ENCODE results near the gene ZNF77.
"Not testable (repeated sequence)": the region's sequence is repeated elsewhere in the genome, so short reads cannot be mapped to it uniquely, and the experiment has no call there.

Gene ZNF77

DNA sequence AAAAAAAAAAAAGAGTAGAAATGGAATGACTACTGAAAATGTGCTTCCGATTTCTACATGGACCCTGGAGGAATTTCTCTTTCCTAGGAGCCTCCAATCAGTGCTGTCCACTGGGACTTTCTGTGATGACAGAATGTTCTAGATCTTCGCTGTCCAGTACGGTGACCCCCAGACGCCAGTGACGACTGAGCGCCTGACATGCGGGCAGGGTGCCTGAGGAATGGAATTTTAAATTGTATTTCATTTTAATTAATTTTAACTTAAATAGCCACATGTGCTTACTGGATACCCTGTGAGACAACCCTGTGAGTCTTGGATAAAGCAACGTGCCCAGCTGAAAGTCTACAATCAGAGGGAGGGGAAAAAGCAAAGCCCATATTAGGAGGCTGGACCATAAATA, 28.5 kb upstream of the ZNF77 start:
- Histone ChIP-seq H3K27me3 (replicated peaks in 2 of 5; ENCODE audit: control insufficient read depth in 4 of 5, insufficient read depth in 5 of 5, low read length in 4 of 5) (peaks cover 0 to 4% (median 0%) of the 10 kb centered on the region in 5 experiments), H3K27ac (ENCODE audit: insufficient read depth in 1 of 2, low read depth in 1 of 2, low read length in 2 of 2, poor library complexity in 1 of 2, severe bottlenecking in 2 of 2) (no peak overlapping the region), H3K9me3 (ENCODE audit: control extremely low read depth in 1 of 5, control insufficient read depth in 4 of 5, insufficient read depth in 2 of 5, low read depth in 1 of 5, low read length in 4 of 5) (no peaks in the 10 kb centered on the region), H3K4me3 (ENCODE audit: control insufficient read depth in 1 of 7, extremely low read depth in 1 of 7, insufficient read depth in 4 of 7, low read depth in 2 of 7, low read length in 6 of 7) (no peak overlapping the region), H3K4me1 (ENCODE audit: control extremely low read depth in 1 of 4, control insufficient read depth in 4 of 4, insufficient read depth in 4 of 4, low read length in 3 of 4) (peaks cover 4 to 38% (median 35%) of the 10 kb centered on the region in 4 experiments), H3K36me3 (ENCODE audit: control insufficient read depth in 4 of 4, insufficient read depth in 4 of 4, low read length in 3 of 4) (no peaks in the 10 kb centered on the region)
- ChIA-PET POLR2A (no interaction called here), CTCF (interaction anchor here (1.2 kb wide), 1 partner anchor 10 kb away, joined by 5 read pairs; no protein-coding TSS in a partner anchor)
- WGBS (ENCODE audit: insufficient coverage), result 90% methylated on average over 1 of the region's 8 CpGs
- no peak for DNase-seq

DNA sequence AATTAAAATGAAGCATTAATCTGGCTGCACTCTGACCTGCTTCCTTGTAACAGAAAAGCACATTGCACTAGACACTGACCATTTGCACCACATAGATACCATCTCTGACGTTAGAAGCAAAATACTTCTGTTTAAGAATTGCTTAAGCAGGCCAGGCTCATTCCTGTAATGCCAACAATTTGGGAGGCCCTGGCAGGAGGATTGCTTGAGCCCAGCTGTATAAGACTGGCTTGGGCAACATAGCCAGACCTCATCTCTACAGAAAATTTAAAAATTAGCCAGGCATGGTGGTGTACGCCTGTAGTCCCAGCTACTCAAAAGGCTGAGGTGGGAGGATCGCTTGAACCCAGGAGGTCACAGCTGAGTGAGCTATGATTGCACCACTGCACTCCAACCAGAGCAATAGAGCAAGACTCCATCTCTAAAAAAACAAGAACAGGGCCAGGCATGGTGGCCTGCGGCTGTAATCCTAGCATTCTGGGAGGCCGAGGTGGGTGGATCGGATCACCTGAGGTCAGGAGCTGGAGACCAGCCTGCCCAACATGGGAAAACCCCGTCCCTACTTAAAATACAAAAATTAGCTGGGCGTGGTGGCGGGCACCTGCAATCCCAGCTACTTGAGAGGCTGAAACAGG, 25.5 kb upstream of the ZNF77 start:
- peaks cover 0 to 23% (median 22%) of the 10 kb centered on the region in 4 experiments for H3K4me1 ChIP-seq (ENCODE audit: control extremely low read depth in 1 of 4, control insufficient read depth in 4 of 4, insufficient read depth in 4 of 4, low read length in 3 of 4)
- H3K36me3 ChIP-seq (ENCODE audit: control insufficient read depth in 4 of 4, insufficient read depth in 4 of 4, low read length in 3 of 4), result no peaks in the 10 kb centered on the region
- DNase-seq, result no peak
- ChIA-PET CTCF (interaction anchor here (0.9 kb wide), 1 partner anchor 8 kb away, joined by 3 read pairs; no protein-coding TSS in a partner anchor), POLR2A (interaction anchor here (0.6 kb wide), 1 partner anchor 129 kb away, joined by 3 read pairs; the partner anchor contains the start of gene ZNF555)
- 93% methylated on average over 9 of the region's 9 CpGs for WGBS (ENCODE audit: insufficient coverage)
- no peak overlapping the region for H3K27ac ChIP-seq (ENCODE audit: insufficient read depth in 1 of 2, low read depth in 1 of 2, low read length in 2 of 2, poor library complexity in 1 of 2, severe bottlenecking in 2 of 2)
- H3K9me3 ChIP-seq (ENCODE audit: control extremely low read depth in 1 of 5, control insufficient read depth in 4 of 5, insufficient read depth in 2 of 5, low read depth in 1 of 5, low read length in 4 of 5), result no peaks in the 10 kb centered on the region
- no peaks in the 10 kb centered on the region for H3K27me3 ChIP-seq (replicated peaks in 2 of 5; ENCODE audit: control insufficient read depth in 4 of 5, insufficient read depth in 5 of 5, low read length in 4 of 5)
- H3K4me3 ChIP-seq (ENCODE audit: control insufficient read depth in 1 of 7, extremely low read depth in 1 of 7, insufficient read depth in 4 of 7, low read depth in 2 of 7, low read length in 6 of 7), result no peak overlapping the region

DNA sequence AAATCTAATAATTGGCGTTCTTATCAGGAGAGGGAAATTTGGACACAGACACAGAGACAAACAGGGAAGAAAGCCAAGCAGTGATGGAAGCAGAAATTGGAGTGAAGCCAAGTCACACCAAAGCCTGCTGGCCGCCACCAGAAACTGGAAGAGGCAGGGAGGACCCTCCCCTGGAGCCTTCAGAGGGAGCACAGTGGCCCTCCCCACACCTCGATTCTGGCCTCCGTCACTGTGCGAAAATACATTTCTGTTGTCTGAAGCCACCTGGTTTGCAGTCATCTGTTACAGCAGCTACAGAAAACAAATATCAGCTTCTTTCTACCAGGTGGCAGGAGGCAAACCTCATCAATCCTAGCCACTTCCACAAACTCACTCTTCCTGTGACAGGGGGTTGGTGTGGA, 24.3 kb upstream of the ZNF77 start:
- 40% methylated on average over 2 of the region's 5 CpGs for WGBS (ENCODE audit: insufficient coverage)

DNA sequence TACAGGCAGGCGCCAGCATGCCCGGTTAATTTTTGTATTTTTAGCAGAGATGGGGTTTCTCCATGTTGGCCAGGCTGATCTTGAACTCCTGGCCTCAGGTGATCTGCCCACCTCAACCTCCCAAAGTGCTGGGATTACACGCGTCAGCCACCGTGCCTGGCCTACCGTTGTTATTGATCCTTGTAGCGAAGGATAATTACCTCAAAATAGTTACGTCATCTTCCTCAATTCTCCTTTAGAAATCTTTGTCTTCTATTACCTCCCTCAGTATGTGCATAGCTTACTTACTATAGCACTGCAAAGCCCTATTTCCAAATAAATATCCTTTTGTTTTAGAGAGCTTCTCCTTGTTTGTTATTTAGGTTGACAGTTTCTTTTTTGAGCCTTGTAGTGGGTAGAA, 23.2 kb upstream of the ZNF77 start:
- ChIA-PET POLR2A (no interaction called here), CTCF (interaction anchor here (1.0 to 1.9 kb wide), 5 partner anchors 48 to 196 kb away, joined by 3 to 7 read pairs (median 3); no protein-coding TSS in a partner anchor)
- H3K27me3 ChIP-seq (replicated peaks in 2 of 5; ENCODE audit: control insufficient read depth in 4 of 5, insufficient read depth in 5 of 5, low read length in 4 of 5), result no peaks in the 10 kb centered on the region

More for the DNA sequence above, 24.3 kb upstream of the ZNF77 start:
- POLR2A ChIA-PET, result no interaction called here
- CTCF ChIA-PET, result interaction anchor here (1.0 to 1.5 kb wide), 5 partner anchors 8 to 67 kb away, joined by 3 to 4 read pairs (median 4); no protein-coding TSS in a partner anchor
- no peaks in the 10 kb centered on the region for H3K9me3 ChIP-seq (ENCODE audit: control extremely low read depth in 1 of 5, control insufficient read depth in 4 of 5, insufficient read depth in 2 of 5, low read depth in 1 of 5, low read length in 4 of 5)
- no peak overlapping the region for H3K27ac ChIP-seq (ENCODE audit: insufficient read depth in 1 of 2, low read depth in 1 of 2, low read length in 2 of 2, poor library complexity in 1 of 2, severe bottlenecking in 2 of 2)
- no peaks in the 10 kb centered on the region for H3K27me3 ChIP-seq (replicated peaks in 2 of 5; ENCODE audit: control insufficient read depth in 4 of 5, insufficient read depth in 5 of 5, low read length in 4 of 5)
- DNase-seq, result peak in 2 of 3 donors; percentile 60 to 71
- H3K36me3 ChIP-seq (ENCODE audit: control insufficient read depth in 4 of 4, insufficient read depth in 4 of 4, low read length in 3 of 4), result no peaks in the 10 kb centered on the region
- no peak overlapping the region for H3K4me3 ChIP-seq (ENCODE audit: control insufficient read depth in 1 of 7, extremely low read depth in 1 of 7, insufficient read depth in 4 of 7, low read depth in 2 of 7, low read length in 6 of 7)
- H3K4me1 ChIP-seq (ENCODE audit: control extremely low read depth in 1 of 4, control insufficient read depth in 4 of 4, insufficient read depth in 4 of 4, low read length in 3 of 4), result peaks cover 0 to 12% (median 11%) of the 10 kb centered on the region in 4 experiments

DNA sequence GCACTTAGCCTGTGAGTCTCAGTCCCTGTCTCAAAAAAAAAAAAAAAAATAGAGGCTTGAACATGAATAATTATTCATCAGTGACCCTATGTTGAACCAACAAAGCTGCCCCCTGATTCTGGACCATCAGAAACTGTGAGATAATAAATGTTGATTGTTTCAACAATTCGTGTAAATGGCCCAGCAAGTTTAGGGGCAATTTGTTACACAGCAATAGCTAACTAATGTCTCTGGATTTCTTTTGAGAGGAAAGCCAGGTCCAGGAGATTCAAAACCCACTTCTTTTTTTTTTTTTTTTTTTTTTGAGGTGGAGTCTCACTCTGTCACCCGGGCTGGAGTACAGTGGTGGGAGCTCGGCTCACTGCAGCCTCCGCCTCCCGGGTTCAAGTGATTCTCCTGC, 20.1 kb upstream of the ZNF77 start:
- H3K27me3 ChIP-seq (replicated peaks in 2 of 5; ENCODE audit: control insufficient read depth in 4 of 5, insufficient read depth in 5 of 5, low read length in 4 of 5), result no peaks in the 10 kb centered on the region
- H3K4me3 ChIP-seq (ENCODE audit: control insufficient read depth in 1 of 7, extremely low read depth in 1 of 7, insufficient read depth in 4 of 7, low read depth in 2 of 7, low read length in 6 of 7), result no peak overlapping the region
- H3K9me3 ChIP-seq (ENCODE audit: control extremely low read depth in 1 of 5, control insufficient read depth in 4 of 5, insufficient read depth in 2 of 5, low read depth in 1 of 5, low read length in 4 of 5), result no peaks in the 10 kb centered on the region
- no peaks in the 10 kb centered on the region for H3K36me3 ChIP-seq (ENCODE audit: control insufficient read depth in 4 of 4, insufficient read depth in 4 of 4, low read length in 3 of 4)
- H3K4me1 ChIP-seq (ENCODE audit: control extremely low read depth in 1 of 4, control insufficient read depth in 4 of 4, insufficient read depth in 4 of 4, low read length in 3 of 4), result peaks cover 0 to 9% (median 5%) of the 10 kb centered on the region in 4 experiments
- no peak for DNase-seq
- WGBS (ENCODE audit: insufficient coverage), result 100% methylated on average over 4 of the region's 5 CpGs
- POLR2A ChIA-PET, result interaction anchor here (0.6 kb wide), 2 partner anchors 81 to 197 kb away, joined by 5 read pairs; no protein-coding TSS in a partner anchor
- CTCF ChIA-PET, result interaction anchor here (0.6 to 11.4 kb wide), 8 partner anchors 48 to 341 kb away, joined by 3 to 134 read pairs (median 3); no protein-coding TSS in a partner anchor
- H3K27ac ChIP-seq (ENCODE audit: insufficient read depth in 1 of 2, low read depth in 1 of 2, low read length in 2 of 2, poor library complexity in 1 of 2, severe bottlenecking in 2 of 2), result no peak overlapping the region

More for the DNA sequence above, 23.2 kb upstream of the ZNF77 start:
- DNase-seq, result no peak
- H3K4me3 ChIP-seq (ENCODE audit: control insufficient read depth in 1 of 7, extremely low read depth in 1 of 7, insufficient read depth in 4 of 7, low read depth in 2 of 7, low read length in 6 of 7), result no peak overlapping the region
- no peaks in the 10 kb centered on the region for H3K9me3 ChIP-seq (ENCODE audit: control extremely low read depth in 1 of 5, control insufficient read depth in 4 of 5, insufficient read depth in 2 of 5, low read depth in 1 of 5, low read length in 4 of 5)
- no peaks in the 10 kb centered on the region for H3K36me3 ChIP-seq (ENCODE audit: control insufficient read depth in 4 of 4, insufficient read depth in 4 of 4, low read length in 3 of 4)
- H3K4me1 ChIP-seq (ENCODE audit: control extremely low read depth in 1 of 4, control insufficient read depth in 4 of 4, insufficient read depth in 4 of 4, low read length in 3 of 4), result peaks cover 0 to 12% (median 11%) of the 10 kb centered on the region in 4 experiments
- 96% methylated on average over 5 of the region's 8 CpGs for WGBS (ENCODE audit: insufficient coverage)
- H3K27ac ChIP-seq (ENCODE audit: insufficient read depth in 1 of 2, low read depth in 1 of 2, low read length in 2 of 2, poor library complexity in 1 of 2, severe bottlenecking in 2 of 2), result no peak overlapping the region

DNA sequence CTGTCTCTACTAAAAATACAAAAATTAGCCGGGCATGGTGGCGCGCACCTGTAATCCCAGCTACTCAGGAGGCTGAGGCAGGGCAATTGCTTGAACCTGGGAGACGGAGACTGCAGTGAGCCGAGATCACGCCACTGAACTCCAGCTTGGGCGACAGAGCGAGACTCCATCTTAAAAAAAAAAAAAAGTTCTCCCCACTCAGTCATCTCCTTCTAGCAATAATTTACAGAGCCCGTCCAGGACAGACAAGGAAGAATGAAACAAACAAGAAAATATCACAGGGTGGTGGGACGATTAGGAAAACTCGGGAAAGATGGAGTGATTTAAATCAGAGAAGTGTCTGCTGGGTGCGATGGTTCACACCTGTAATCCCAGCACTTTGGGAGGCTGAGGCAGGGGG, 18.9 kb upstream of the ZNF77 start:
- H3K4me3 ChIP-seq (ENCODE audit: control insufficient read depth in 1 of 7, extremely low read depth in 1 of 7, insufficient read depth in 4 of 7, low read depth in 2 of 7, low read length in 6 of 7); H3K36me3 ChIP-seq (ENCODE audit: control insufficient read depth in 4 of 4, insufficient read depth in 4 of 4, low read length in 3 of 4); POLR2A ChIA-PET; H3K4me1 ChIP-seq (ENCODE audit: control extremely low read depth in 1 of 4, control insufficient read depth in 4 of 4, insufficient read depth in 4 of 4, low read length in 3 of 4); H3K9me3 ChIP-seq (ENCODE audit: control extremely low read depth in 1 of 5, control insufficient read depth in 4 of 5, insufficient read depth in 2 of 5, low read depth in 1 of 5, low read length in 4 of 5); DNase-seq; H3K27ac ChIP-seq (ENCODE audit: insufficient read depth in 1 of 2, low read depth in 1 of 2, low read length in 2 of 2, poor library complexity in 1 of 2, severe bottlenecking in 2 of 2); H3K27me3 ChIP-seq (replicated peaks in 2 of 5; ENCODE audit: control insufficient read depth in 4 of 5, insufficient read depth in 5 of 5, low read length in 4 of 5): not testable (repeated sequence)
- CTCF ChIA-PET, result interaction anchor here (1.0 to 11.4 kb wide), 8 partner anchors 9 to 188 kb away, joined by 3 to 134 read pairs (median 5); no protein-coding TSS in a partner anchor
- 97% methylated on average over 8 of the region's 12 CpGs for WGBS (ENCODE audit: insufficient coverage)

DNA sequence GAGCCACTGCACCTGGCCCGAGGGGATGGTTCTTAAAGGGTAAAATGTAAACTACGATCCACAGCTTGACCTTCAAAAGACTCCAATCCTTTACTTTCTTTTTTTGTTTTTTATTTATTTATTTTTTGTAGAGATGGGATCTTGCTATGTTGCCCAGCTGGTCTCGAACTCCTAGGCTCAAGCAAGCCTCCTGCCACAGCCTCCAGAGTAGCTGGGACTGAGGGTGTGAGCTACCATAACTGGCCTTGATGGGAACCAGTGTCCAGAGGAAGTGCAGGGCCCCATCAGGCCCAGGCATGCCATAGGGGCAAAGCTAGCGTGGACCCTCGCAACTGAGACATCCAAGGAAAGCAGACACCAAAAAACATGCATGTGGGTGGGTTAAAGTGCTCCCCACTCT, 18.4 kb upstream of the ZNF77 start:
- no peaks in the 10 kb centered on the region for H3K9me3 ChIP-seq (ENCODE audit: control extremely low read depth in 1 of 5, control insufficient read depth in 4 of 5, insufficient read depth in 2 of 5, low read depth in 1 of 5, low read length in 4 of 5)
- no peak for DNase-seq
- no peak overlapping the region for H3K4me3 ChIP-seq (ENCODE audit: control insufficient read depth in 1 of 7, extremely low read depth in 1 of 7, insufficient read depth in 4 of 7, low read depth in 2 of 7, low read length in 6 of 7)
- peaks cover 0 to 3% (median 0%) of the 10 kb centered on the region in 4 experiments for H3K4me1 ChIP-seq (ENCODE audit: control extremely low read depth in 1 of 4, control insufficient read depth in 4 of 4, insufficient read depth in 4 of 4, low read length in 3 of 4)
- no peak overlapping the region for H3K27ac ChIP-seq (ENCODE audit: insufficient read depth in 1 of 2, low read depth in 1 of 2, low read length in 2 of 2, poor library complexity in 1 of 2, severe bottlenecking in 2 of 2)
- WGBS (ENCODE audit: insufficient coverage), result 100% methylated on average over 1 of the region's 5 CpGs
- CTCF ChIA-PET, result interaction anchor here (1.0 to 11.4 kb wide), 15 partner anchors 10 to 248 kb away, joined by 3 to 134 read pairs (median 4); no protein-coding TSS in a partner anchor
- POLR2A ChIA-PET, result no interaction called here
- H3K27me3 ChIP-seq (replicated peaks in 2 of 5; ENCODE audit: control insufficient read depth in 4 of 5, insufficient read depth in 5 of 5, low read length in 4 of 5), result no peaks in the 10 kb centered on the region
- no peaks in the 10 kb centered on the region for H3K36me3 ChIP-seq (ENCODE audit: control insufficient read depth in 4 of 4, insufficient read depth in 4 of 4, low read length in 3 of 4)
